Smooth muscle cell (in vitro differentiated cells): Measurements from ENCODE around the gene KIF25. TPM values are rescaled to one million over a fixed set of nuclear protein-coding genes. Genes with fewer than 3 reads are reported as not detected.
A peak's percentile ranks its signal among the peaks of the same experiment; 100 is the strongest.

Experiments used
- DNase-seq: peaks from one replicate; lab custom pipeline; 2025; ENCODE audit not compliant: unreplicated experiment; lab: John Stamatoyannopoulos, UW
- H2AFZ ChIP-seq: fragments of 200-600 bp; sonication (generic); 2 replicates; pipeline ENCODE4 v1.6.0; 2016; ENCODE audit warnings: antibody characterized with exemption, low read depth, mild to moderate bottlenecking
- H3F3A ChIP-seq: fragments of 200-600 bp; sonication (generic); 2 replicates; pipeline ENCODE4 v1.6.0; 2017; ENCODE audit warnings: antibody characterized with exemption, low read depth
- H3K27ac ChIP-seq: fragments of 200-600 bp; sonication (generic); 2 replicates; pipeline ENCODE4 v1.5.1; 2016; ENCODE audit warnings: low read depth, mild to moderate bottlenecking
- H3K27me3 ChIP-seq: fragments of 200-600 bp; sonication (generic); 2 replicates; pipeline ENCODE4 v1.6.1; 2016; ENCODE audit warnings: low read depth, mild to moderate bottlenecking
- H3K36me3 ChIP-seq: fragments of 200-600 bp; sonication (generic); 2 replicates; pipeline ENCODE4 v1.5.1; 2016; ENCODE audit warnings: low read depth
- H3K4me1 ChIP-seq: fragments of 200-600 bp; sonication (generic); 2 replicates; pipeline ENCODE4 v1.5.1; 2016; ENCODE audit warnings: low read depth
- H3K4me2 ChIP-seq: fragments of 200-600 bp; sonication (generic); 2 replicates; pipeline ENCODE4 v1.6.0; 2016; ENCODE audit warnings: mild to moderate bottlenecking
- H3K4me3 ChIP-seq: fragments of 200-600 bp; sonication (generic); 2 replicates; pipeline ENCODE4 v1.5.1; 2016; ENCODE audit warnings: mild to moderate bottlenecking
- H3K79me2 ChIP-seq: fragments of 200-600 bp; sonication (generic); 2 replicates; pipeline ENCODE4 v1.6.0; 2016; ENCODE audit warnings: low read depth, mild to moderate bottlenecking
- H3K9ac ChIP-seq: fragments of 200-600 bp; sonication (generic); 2 replicates; pipeline ENCODE4 v1.6.0; 2016; ENCODE audit warnings: low read depth
- H3K9me3 ChIP-seq: fragments of 200-600 bp; sonication (generic); replicated peaks from 2 replicates; pipeline ENCODE4 v1.5.1; 2016; ENCODE audit warnings: low read depth
- H4K20me1 ChIP-seq: fragments of 200-600 bp; sonication (generic); 2 replicates; pipeline ENCODE4 v1.6.0; 2016; ENCODE audit warnings: low read depth
- WGBS: methylation state at CpG from one replicate; pipeline ENCODE4 v1.1.7; 2016; ENCODE audit warnings: low lambda C conversion rate; 5-methylcytosine and 5-hydroxymethylcytosine counted together
- polyA plus RNA-seq: library from polyadenylated mRNA; unstranded; fragments of >200 nt; fragmentation: Nextera tagmentation; extraction: Ambion mirVana; gene quantifications from 2 replicates; pipeline ENCODE4 v1.2.1, GENCODE V29; 2016
- total RNA-seq: library from RNA; depleted of rRNA; stranded (reverse); fragments of >200 nt; gene quantifications from 2 replicates; pipeline ENCODE4 v1.2.3, GENCODE V29; 2014
- TF ChIP-seq, protein P1 (sequence below): fragments of 200-600 bp; sonication (generic); IDR thresholded peaks from 2 replicates; pipeline ENCODE4 v1.5.1; 2017; ENCODE audit warnings: borderline replicate concordance, mild to moderate bottlenecking, antibody characterized with exemption; ENCODE audit not compliant: insufficient read depth, poor library complexity, severe bottlenecking

The KIF25 gene
- total and polyA plus RNA-seq, 2 experiments from 2014 or later = 0.22 to 1.5 TPM

GRCh38 chr6:168049706-168050224 is 52.3 kb downstream of the KIF25 start:
- no peaks in the 10 kb centered on the region for H3F3A ChIP-seq
- H3K27me3 ChIP-seq = no peaks in the 10 kb centered on the region
- no peak overlapping the region for H3K27ac ChIP-seq
- WGBS = 84% methylated on average over 17 of the region's 21 CpGs
- no peaks in the 10 kb centered on the region for H3K79me2 ChIP-seq
- H2AFZ ChIP-seq = no peak overlapping the region
- H3K36me3 ChIP-seq = no peaks in the 10 kb centered on the region
- no peak overlapping the region for H3K9ac ChIP-seq
- no peaks in the 10 kb centered on the region for H3K4me1 ChIP-seq
- H4K20me1 ChIP-seq = no peaks in the 10 kb centered on the region
- no peak overlapping the region for H3K4me3 ChIP-seq
- TF ChIP-seq, protein P1, sequence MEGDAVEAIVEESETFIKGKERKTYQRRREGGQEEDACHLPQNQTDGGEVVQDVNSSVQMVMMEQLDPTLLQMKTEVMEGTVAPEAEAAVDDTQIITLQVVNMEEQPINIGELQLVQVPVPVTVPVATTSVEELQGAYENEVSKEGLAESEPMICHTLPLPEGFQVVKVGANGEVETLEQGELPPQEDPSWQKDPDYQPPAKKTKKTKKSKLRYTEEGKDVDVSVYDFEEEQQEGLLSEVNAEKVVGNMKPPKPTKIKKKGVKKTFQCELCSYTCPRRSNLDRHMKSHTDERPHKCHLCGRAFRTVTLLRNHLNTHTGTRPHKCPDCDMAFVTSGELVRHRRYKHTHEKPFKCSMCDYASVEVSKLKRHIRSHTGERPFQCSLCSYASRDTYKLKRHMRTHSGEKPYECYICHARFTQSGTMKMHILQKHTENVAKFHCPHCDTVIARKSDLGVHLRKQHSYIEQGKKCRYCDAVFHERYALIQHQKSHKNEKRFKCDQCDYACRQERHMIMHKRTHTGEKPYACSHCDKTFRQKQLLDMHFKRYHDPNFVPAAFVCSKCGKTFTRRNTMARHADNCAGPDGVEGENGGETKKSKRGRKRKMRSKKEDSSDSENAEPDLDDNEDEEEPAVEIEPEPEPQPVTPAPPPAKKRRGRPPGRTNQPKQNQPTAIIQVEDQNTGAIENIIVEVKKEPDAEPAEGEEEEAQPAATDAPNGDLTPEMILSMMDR = no peak
- DNase-seq = no peak
- no peaks in the 10 kb centered on the region for H3K9me3 ChIP-seq
- no peak overlapping the region for H3K4me2 ChIP-seq

GRCh38 chr6:168050225-168050880 is 52.9 kb downstream of the KIF25 start:
- Histone ChIP-seq H3K4me2 (no peak overlapping the region), H3K79me2 (no peaks in the 10 kb centered on the region), H3K9me3 (no peaks in the 10 kb centered on the region), H3K9ac (no peak overlapping the region), H4K20me1 (no peaks in the 10 kb centered on the region), H3K27ac (no peak overlapping the region), H2AFZ (no peak overlapping the region), H3K36me3 (no peaks in the 10 kb centered on the region), H3F3A (no peaks in the 10 kb centered on the region), H3K4me3 (no peak overlapping the region), H3K4me1 (no peaks in the 10 kb centered on the region), H3K27me3 (no peaks in the 10 kb centered on the region)
- TF ChIP-seq, protein P1 = no peak
- 82% methylated on average over 20 of the region's 27 CpGs for WGBS
- DNase-seq = no peak

GRCh38 chr6:168050881-168051586 is 53.6 kb downstream of the KIF25 start:
- Histone ChIP-seq H3K9me3 (no peaks in the 10 kb centered on the region), H3K79me2 (no peaks in the 10 kb centered on the region), H4K20me1 (no peaks in the 10 kb centered on the region), H3K36me3 (no peaks in the 10 kb centered on the region), H3K4me3 (no peak overlapping the region), H3K27ac (no peak overlapping the region), H3K27me3 (no peaks in the 10 kb centered on the region), H3K4me1 (no peaks in the 10 kb centered on the region), H3K9ac (no peak overlapping the region), H3F3A (no peaks in the 10 kb centered on the region), H3K4me2 (no peak overlapping the region), H2AFZ (no peak overlapping the region)
- 78% methylated on average over 15 of the region's 23 CpGs for WGBS
- TF ChIP-seq, protein P1 = peak; percentile 6
- DNase-seq = no peak
